CD14-positive monocyte (primary cell): ENCODE data around the gene NOX5. TPM values are rescaled to one million over a fixed set of nuclear protein-coding genes. Genes with fewer than 3 reads are reported as not detected.

ENCODE experiments used
- DNase-seq, 3 donors: peaks; one replicate each; pipeline ENCODE4 v3.0.0-alpha.2; 2011 to 2022
- H2AFZ ChIP-seq: 2 replicates; pipeline ENCODE4 v1.6.0; 2012; ENCODE audit warnings: mild to moderate bottlenecking, low read depth, low read length, inconsistent platforms; ENCODE audit not compliant: insufficient read depth, poor library complexity, severe bottlenecking
- H3K27ac ChIP-seq, 2 donors: 1 replicate in 1 of 2; 2 replicates in 1 of 2; pipeline ENCODE4 v1.5.1; 2012 to 2013; ENCODE audit warnings: low read length in 2 of 2, control low read depth in 1 of 2, inconsistent platforms in 1 of 2, low read depth in 1 of 2, mild to moderate bottlenecking in 1 of 2
- H3K27me3 ChIP-seq, 2 donors: one replicate each; pipeline versions ENCODE4 v1.6.0 to v1.6.1; 2011 to 2013; ENCODE audit warnings: low read length in 2 of 2; ENCODE audit not compliant: control insufficient read depth in 2 of 2, insufficient read depth in 2 of 2
- H3K36me3 ChIP-seq, 2 donors: replicated peaks in 1 of 2; 1 replicate in 1 of 2; 2 replicates in 1 of 2; pipeline versions ENCODE4 v1.5.1 to v1.6.1; 2012 to 2013; ENCODE audit warnings: low read length in 2 of 2, control low read depth in 1 of 2, inconsistent platforms in 1 of 2, mild to moderate bottlenecking in 1 of 2; ENCODE audit not compliant: insufficient read depth in 2 of 2, control insufficient read depth in 1 of 2
- H3K4me1 ChIP-seq, 2 donors: 1 replicate in 1 of 2; 2 replicates in 1 of 2; pipeline versions ENCODE4 v1.5.1 to v1.6.1; 2012 to 2013; ENCODE audit warnings: low read length in 2 of 2, control low read depth in 1 of 2, inconsistent platforms in 1 of 2, mild to moderate bottlenecking in 1 of 2, moderate library complexity in 1 of 2; ENCODE audit not compliant: insufficient read depth in 2 of 2, control insufficient read depth in 1 of 2
- H3K4me2 ChIP-seq: replicated peaks from 2 replicates; pipeline ENCODE3; 2012; ENCODE audit warnings: low read length, moderate library complexity, mild to moderate bottlenecking; ENCODE audit not compliant: poor library complexity, severe bottlenecking; ENCODE audit errors: extremely low read depth
- H3K4me3 ChIP-seq, 3 experiments: fragments of 200-600 bp in 1 of 3; sonication (generic) in 1 of 3; replicated peaks in 1 of 3; 1 replicate in 2 of 3; 2 replicates in 1 of 3; pipeline ENCODE4 v1.5.1; 2011 to 2013; ENCODE audit warnings: low read length in 3 of 3, mild to moderate bottlenecking in 3 of 3, control low read depth in 2 of 3, low read depth in 2 of 3, inconsistent platforms in 1 of 3, moderate library complexity in 1 of 3
- H3K79me2 ChIP-seq: 2 replicates; pipeline ENCODE4 v1.6.0; 2012; ENCODE audit warnings: mild to moderate bottlenecking, control low read depth, inconsistent platforms, low read length, moderate library complexity; ENCODE audit not compliant: insufficient read depth
- H3K9ac ChIP-seq: 2 replicates; pipeline ENCODE4 v1.6.0; 2017; ENCODE audit warnings: low read length, mild to moderate bottlenecking; ENCODE audit not compliant: insufficient read depth, poor library complexity, severe bottlenecking
- H3K9me3 ChIP-seq, 2 donors: replicated peaks in 1 of 2; 1 replicate in 1 of 2; 2 replicates in 1 of 2; pipeline versions ENCODE4 v1.5.1 to v1.6.1; 2012 to 2013; ENCODE audit warnings: low read length in 2 of 2, control low read depth in 1 of 2; ENCODE audit not compliant: control insufficient read depth in 1 of 2, insufficient read depth in 1 of 2
- H4K20me1 ChIP-seq: 2 replicates; pipeline ENCODE4 v1.6.0; 2012; ENCODE audit warnings: mild to moderate bottlenecking, low read length, control low read depth, moderate library complexity; ENCODE audit not compliant: insufficient read depth
- H3K27ac Mint-ChIP-seq, 7 donors: one replicate each; pipeline ENCODE4 v1.8.0; 2020; ENCODE audit warnings: mild to moderate bottlenecking in 7 of 7, mixed read lengths in 7 of 7, moderate library complexity in 6 of 7, inconsistent platforms in 2 of 7
- H3K27me3 Mint-ChIP-seq, 3 donors: one replicate each; pipeline ENCODE4 v1.8.0; 2021 to 2022; ENCODE audit warnings: low read depth in 3 of 3, mild to moderate bottlenecking in 3 of 3, mixed read lengths in 3 of 3, moderate library complexity in 3 of 3, inconsistent platforms in 1 of 3
- H3K36me3 Mint-ChIP-seq, 2 donors: one replicate each; pipeline ENCODE4 v1.8.0; 2020; ENCODE audit warnings: mixed read lengths in 2 of 2, inconsistent platforms in 1 of 2, mild to moderate bottlenecking in 1 of 2
- H3K4me1 Mint-ChIP-seq: one replicate; pipeline ENCODE4 v1.8.0; 2020; ENCODE audit warnings: mild to moderate bottlenecking, mixed read lengths
- H3K4me3 Mint-ChIP-seq, 2 donors: one replicate each; pipeline ENCODE4 v1.8.0; 2020; ENCODE audit warnings: mild to moderate bottlenecking in 2 of 2, mixed read lengths in 2 of 2, moderate library complexity in 1 of 2
- H3K9me3 Mint-ChIP-seq, 7 donors: one replicate each; pipeline ENCODE4 v1.8.0; 2020 to 2022; ENCODE audit warnings: mixed read lengths in 7 of 7, mild to moderate bottlenecking in 6 of 7, moderate library complexity in 6 of 7, inconsistent platforms in 2 of 7
- CTCF ChIP-seq: fragments of 200-600 bp; IDR thresholded peaks from one replicate; pipeline ENCODE4 v1.8.0; 2022; ENCODE audit warnings: antibody characterized with exemption, mild to moderate bottlenecking
- WGBS: methylation state at CpG from one replicate; pipeline ENCODE4 v1.1.5; 2013; ENCODE audit warnings: missing lambda C conversion rate; ENCODE audit not compliant: insufficient coverage; 5-methylcytosine and 5-hydroxymethylcytosine counted together
- intact Hi-C, 2 donors: fragments of 100-400 bp; cut with micrococcal nuclease; formaldehyde crosslinking; loops; one replicate each; pipeline versions ENCODE4 v1.15.0 to v1.15.1; 2023
- polyA plus RNA-seq, 3 donors: library from polyadenylated mRNA; depleted of rRNA in 1 of 3; unstranded in 2 of 3; stranded (reverse) in 1 of 3; fragments of 300-500 nt in 2 of 3; fragments of >200 nt in 1 of 3; fragmentation: Illumina TruSeq in 2 of 3; gene quantifications; 1 replicate in 2 of 3; 2 replicates in 1 of 3; pipeline ENCODE4 v1.2.3, GENCODE V29; 2012 to 2021

NOX5 gene
- polyA plus RNA-seq, 3 donors = not detected

- Histone ChIP-seq H3K36me3 (no peaks in the 10 kb centered on the region), H3K4me1 (peaks cover 9% of the 10 kb centered on the region in 2 donors), H2AFZ (peak overlapping the region; percentile 81), H3K9me3 (no peaks in the 10 kb centered on the region), H3K4me2 (peak overlapping the region; percentile 74), H3K4me3 (peak overlapping the region in 1 of 3 experiments; percentile 63), H3K27ac (no peak overlapping the region), H3K9ac (peak overlapping the region; percentile 15), H3K27me3 (peaks cover 0 to 6% of the 10 kb centered on the region in 2 donors), H3K79me2 (no peaks in the 10 kb centered on the region), H4K20me1 (no peaks in the 10 kb centered on the region)
- no peak for DNase-seq
- no CpG with 5 or more reads among the region's 5 CpGs for WGBS
- no peaks in the 10 kb centered on the region for H3K9me3 Mint-ChIP-seq
- H3K36me3 Mint-ChIP-seq = no peaks in the 10 kb centered on the region
- intact Hi-C loops = no loop called here
- no peak for TF ChIP-seq CTCF
- peaks cover 14% of the 10 kb centered on the region for H3K4me1 Mint-ChIP-seq
- peaks cover 3 to 21% (median 11%) of the 10 kb centered on the region in 3 donors for H3K27me3 Mint-ChIP-seq
- H3K27ac Mint-ChIP-seq = no peak overlapping the region
- peak overlapping the region in 1 of 2 donors; percentile 75 for H3K4me3 Mint-ChIP-seq
Observed at GRCh38 chr15:69032031-69032430, 17.5 kb downstream of the NOX5 start.

- no peak for DNase-seq
- Histone ChIP-seq H3K79me2 (no peaks in the 10 kb centered on the region), H2AFZ (no peak overlapping the region), H3K9ac (no peak overlapping the region), H3K36me3 (no peaks in the 10 kb centered on the region), H3K4me3 (no peak overlapping the region), H3K9me3 (no peaks in the 10 kb centered on the region), H3K4me1 (peaks cover 9% of the 10 kb centered on the region in 2 donors), H3K27ac (no peak overlapping the region), H3K4me2 (no peak overlapping the region), H3K27me3 (peaks cover 0 to 6% of the 10 kb centered on the region in 2 donors), H4K20me1 (no peaks in the 10 kb centered on the region)
- no peak overlapping the region for H3K4me3 Mint-ChIP-seq
- WGBS = 85% methylated on average over 42 of the region's 43 CpGs
- H3K27ac Mint-ChIP-seq = no peak overlapping the region
- peaks cover 14% of the 10 kb centered on the region for H3K4me1 Mint-ChIP-seq
- intact Hi-C loops = no loop called here
- TF ChIP-seq CTCF = no peak
- no peaks in the 10 kb centered on the region for H3K9me3 Mint-ChIP-seq
- H3K27me3 Mint-ChIP-seq = peaks cover 5 to 21% (median 11%) of the 10 kb centered on the region in 3 donors
- no peaks in the 10 kb centered on the region for H3K36me3 Mint-ChIP-seq
Observed at GRCh38 chr15:69032703-69033373, 18.3 kb downstream of the NOX5 start.
